LNCaP clone FGC (cell line): ENCODE measurements around the gene CLNK.

Source experiments
- DNase-seq: peaks from one replicate; pipeline ENCODE4 v3.0.0-alpha.2; 2011; ENCODE audit warnings: low read depth
- H3K4me3 ChIP-seq: 2 replicates; pipeline ENCODE4 v1.5.1; 2011; ENCODE audit warnings: mild to moderate bottlenecking, low read depth, low read length, control low read depth
- CTCF ChIP-seq: IDR thresholded peaks from 2 replicates; pipeline ENCODE4 v1.5.1; 2012; ENCODE audit warnings: mild to moderate bottlenecking; ENCODE audit not compliant: control insufficient read depth, insufficient read depth; ENCODE audit errors: extremely low read depth

Gene CLNK

GRCh38 chr4:10682397-10682796 lies 2.2 kb downstream of the CLNK start:
- TF ChIP-seq CTCF = no peak
- H3K4me3 ChIP-seq = no peak overlapping the region
- DNase-seq = no peak

GRCh38 chr4:10677796-10678497 lies 6.6 kb downstream of the CLNK start:
- no peak for DNase-seq
- TF ChIP-seq CTCF = no peak
- H3K4me3 ChIP-seq = no peak overlapping the region

- DNase-seq = no peak
- no peak overlapping the region for H3K4me3 ChIP-seq
- no peak for TF ChIP-seq CTCF
Measured at GRCh38 chr4:10673817-10674369, 10.7 kb downstream of the CLNK start.

- DNase-seq = no peak
- no peak for TF ChIP-seq CTCF
- no peak overlapping the region for H3K4me3 ChIP-seq
Measured at GRCh38 chr4:10672379-10672778, 12.2 kb downstream of the CLNK start.

- no peak overlapping the region for H3K4me3 ChIP-seq
- TF ChIP-seq CTCF = no peak
- DNase-seq = no peak
Measured at GRCh38 chr4:10671799-10672198, 12.8 kb downstream of the CLNK start.

GRCh38 chr4:10671366-10671765 lies 13.2 kb downstream of the CLNK start:
- DNase-seq = no peak
- TF ChIP-seq CTCF = no peak
- H3K4me3 ChIP-seq = no peak overlapping the region

GRCh38 chr4:10670321-10670720 lies 14.2 kb downstream of the CLNK start:
- no peak for TF ChIP-seq CTCF
- DNase-seq = no peak

More at GRCh38 chr4:10670321-10670720, 14.2 kb downstream of the CLNK start:
- H3K4me3 ChIP-seq = no peak overlapping the region
